HUDEP-2 (cell line): Measurements from ENCODE around the gene HTT.

Experiments
- DNase-seq, 76 experiments: peaks; one replicate each; lab custom pipeline; 2025; ENCODE audit not compliant: unreplicated experiment in 76 of 76; lab: John Stamatoyannopoulos, UW

Gene HTT

DNA sequence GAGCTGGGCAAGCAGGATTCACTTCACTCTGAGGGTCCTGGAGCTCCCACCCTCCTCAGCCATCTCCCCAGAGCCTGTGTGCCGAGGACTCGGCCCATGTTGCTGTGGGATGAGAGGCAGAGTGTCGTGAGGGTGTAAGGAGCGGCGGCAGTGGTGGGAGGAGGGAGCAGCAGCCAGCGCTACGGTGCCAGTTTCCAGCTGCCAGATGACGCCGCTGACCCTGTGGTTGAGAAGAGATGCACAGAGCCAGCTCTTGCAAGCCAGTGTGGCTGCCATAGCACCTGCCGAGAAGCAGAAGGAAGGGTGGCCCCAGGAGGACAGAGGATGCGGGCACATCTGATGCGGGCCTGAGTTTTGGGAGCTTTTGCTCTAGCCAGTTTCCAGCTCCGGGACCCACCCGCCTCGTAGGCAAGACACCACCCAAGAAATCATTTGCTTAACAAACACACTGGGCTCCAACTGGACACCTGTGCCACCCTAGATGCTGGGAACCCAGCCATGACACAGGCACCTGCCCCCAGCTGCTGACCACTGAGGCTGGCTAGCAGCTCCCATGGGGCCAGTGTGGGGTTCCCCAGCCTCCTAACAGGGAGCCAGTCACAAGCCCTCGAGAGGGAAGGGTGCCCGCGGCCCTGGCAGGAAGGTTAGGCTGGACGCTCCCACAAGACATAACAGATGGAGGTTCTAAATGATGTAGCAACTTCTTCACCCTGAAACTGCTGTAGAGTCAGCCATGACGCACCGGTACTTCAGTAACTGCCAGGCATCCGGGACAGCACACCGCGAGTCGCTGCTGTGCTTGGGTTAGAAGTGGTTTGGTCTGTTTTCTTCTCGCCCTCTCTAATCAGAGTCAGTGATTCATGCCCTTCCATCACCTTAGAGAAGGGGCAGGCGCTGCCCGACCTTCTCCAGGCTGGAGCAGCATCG lies 183.3 kb downstream of the HTT start:
- no peak for DNase-seq

DNA sequence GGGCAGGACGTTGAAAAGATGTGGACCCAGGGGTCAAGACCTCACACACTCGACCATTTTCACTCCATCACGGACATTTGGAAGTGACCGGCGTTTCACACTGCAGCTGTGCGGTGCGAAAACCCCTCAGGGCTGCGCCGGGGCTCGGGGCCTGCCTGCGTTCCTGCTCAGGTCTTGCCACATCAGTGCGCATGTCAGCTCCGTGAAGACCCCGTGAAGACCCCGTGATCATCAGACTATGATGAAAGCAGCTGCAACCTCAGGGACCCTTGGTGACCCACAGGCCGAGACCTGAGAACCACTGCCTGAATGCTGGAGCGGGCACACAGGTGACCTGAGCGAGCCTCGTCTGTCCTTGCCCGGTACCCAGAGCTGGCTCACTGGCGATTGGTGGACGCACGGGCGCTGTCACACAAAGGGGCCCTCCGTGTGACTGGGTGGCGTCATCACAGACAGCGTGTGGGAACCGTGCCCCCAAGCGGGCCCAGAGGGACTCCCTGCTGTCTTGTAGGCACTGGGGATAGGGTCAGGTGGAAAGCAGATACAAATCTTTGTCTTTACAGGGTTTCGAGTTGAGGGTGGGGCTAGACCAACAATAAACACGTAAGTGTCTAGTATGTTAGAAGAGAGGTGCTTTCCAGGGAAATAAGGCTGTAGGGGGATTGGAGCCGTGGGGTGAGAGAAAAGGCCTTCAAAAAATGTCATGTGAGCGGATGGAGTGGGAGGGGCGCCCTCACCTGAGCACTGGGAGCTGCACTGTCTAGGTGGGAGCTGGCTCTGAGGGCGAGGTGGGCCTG lies 187.1 kb downstream of the HTT start:
- DNase-seq, result no peak

DNA sequence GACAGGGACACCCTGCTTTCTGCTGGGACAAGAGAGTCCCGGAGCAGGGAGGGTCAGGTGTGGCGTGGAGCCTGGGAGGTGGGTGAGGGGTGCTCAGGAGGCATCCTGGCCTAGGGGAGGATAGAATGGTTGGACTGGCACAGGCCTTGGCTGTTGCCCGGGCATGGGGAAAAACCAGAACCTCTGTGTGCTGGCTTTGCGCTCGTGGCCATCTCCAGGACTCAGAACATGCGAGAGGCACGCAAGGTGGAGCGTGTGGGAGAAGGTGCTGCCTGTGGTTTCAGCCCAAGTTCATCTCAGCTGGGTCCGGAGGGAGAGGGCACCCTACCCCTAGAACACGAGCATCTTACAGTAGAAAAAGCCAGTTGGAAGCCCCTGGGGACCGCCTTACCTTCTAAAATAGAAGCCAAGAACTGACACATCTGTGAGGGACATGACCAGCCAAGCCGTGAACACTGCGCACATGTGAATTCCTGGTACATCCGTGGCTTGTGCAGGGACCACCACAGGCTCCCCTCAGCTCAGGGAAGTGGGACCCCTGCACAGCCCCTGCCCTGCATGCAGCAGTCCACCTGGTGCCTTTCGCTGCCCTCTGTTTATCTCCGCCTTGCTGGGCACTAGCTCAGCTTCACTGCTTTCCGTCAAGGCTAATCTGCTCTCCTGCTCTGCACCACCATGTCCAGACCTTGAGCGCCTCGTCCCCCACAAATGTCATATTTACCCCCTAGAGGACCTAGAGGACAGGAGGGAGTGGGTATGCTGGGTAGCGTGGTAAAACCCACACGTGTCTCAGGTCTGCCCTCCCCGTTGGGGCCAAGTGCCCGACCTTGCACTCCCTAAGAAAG lies 187.9 kb downstream of the HTT start:
- no peak for DNase-seq

DNA sequence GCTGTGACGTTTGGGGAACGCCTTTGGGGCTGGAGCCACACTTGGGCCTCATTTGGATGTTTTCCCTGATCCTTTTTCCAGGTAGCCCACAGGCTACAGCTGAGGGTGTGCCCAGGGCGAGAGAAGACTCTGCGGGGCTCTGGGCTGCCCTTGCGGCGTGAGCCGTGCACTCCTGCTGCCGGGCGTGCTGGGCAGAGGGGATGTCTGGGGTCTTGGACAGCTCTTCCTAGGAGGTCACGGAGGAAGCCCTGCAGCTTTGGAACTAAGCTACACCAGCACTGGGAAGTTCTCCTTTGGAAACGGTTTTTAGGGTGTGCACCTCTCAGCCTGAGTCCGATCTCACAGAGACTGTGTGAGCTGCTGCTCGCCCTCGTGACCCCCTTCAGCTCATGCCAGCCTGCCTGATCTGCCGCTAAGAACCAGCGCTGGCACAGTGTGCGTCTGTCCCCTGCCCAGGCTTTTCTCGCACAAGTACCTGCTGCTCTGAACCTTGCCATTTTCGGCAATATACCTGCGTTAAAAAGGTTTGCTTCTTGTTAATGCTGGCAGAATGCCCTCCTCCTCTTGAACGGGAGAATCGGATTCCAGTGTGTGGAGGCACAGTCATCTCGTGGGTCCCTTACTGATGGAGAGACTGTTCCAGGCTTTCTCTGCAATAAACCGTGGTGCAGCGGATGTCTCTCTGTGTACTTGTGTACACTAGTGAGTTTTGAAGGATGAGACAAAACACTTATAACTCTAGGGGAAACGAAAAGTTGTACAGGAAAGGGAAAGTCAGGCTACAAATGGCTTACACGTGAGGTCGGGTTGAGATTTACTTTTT lies 188.8 kb downstream of the HTT start:
- DNase-seq, result no peak

DNA sequence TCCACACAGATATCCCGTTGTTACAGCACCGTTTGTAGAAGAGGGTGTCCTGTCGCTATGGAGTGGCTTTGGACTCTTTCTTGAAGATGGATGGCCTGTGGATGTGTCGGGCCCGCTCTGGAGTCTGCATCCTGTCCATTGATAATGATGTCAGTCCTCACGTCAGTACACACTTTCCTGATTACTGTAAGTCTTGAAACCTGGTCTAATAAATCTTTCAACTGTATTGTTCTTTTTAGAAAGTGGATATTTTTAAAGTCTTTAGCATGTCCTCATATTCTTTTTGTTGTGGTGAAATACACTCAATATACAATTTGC lies 189.4 kb downstream of the HTT start:
- DNase-seq, result no peak

DNA sequence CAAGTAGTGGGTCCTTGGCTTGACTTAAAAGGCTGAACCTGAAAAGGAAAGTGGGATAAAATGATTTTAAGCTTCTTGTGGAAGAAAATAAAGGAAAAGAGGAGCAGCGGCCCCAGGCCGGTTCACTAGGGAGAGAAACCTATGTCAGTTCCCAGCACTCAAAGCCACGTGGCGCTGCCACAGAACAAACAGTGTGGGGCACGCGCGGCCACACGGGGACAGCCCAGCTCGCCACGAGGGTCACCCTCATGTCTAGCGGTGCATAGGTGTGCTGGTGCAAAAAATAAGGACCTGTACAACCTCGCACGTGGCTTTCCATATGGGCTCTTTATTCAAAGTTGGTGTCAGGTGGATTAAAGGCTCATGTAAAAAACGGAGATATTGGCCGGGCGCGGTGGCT lies 191.6 kb downstream of the HTT start:
- no peak for DNase-seq

DNA sequence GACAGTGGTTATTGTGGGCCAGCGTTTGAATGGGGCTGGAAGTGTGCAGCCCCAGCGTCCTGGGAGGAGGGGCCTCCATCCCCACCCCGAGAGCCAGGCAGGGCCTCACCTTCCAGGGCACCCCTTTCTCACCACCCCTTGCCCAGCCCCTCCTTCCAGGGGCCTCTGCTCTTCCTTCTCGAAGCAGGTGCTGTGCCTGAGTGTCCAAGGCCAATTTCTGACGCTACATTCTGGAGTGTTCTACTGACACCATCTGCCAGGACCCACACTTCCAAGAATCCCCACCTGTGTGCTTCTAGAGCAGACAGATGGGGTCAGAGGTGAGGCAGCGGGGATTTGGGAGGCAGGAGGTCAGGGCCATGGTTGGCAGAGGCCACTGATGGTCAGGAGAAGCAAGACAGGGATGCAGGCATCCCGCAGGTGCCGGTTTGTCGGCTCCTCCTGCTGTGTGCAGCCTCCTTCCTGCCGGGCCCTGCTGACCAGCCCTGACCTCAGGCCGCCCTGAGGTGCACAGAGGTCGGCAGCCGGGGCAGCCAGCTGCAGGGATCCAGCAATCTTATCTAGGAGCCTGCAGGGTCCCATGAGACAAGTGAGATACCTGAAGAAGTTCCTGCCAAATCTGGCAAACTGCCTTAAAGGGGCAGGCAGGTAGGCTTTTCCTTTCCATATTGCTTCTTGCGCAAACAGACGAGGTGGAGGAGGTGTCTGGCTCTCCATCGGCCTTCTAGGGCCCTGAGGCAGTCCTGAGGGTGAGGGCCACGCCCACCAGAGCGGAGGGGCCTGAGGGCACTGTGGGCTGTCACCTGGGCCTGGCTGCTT lies 193.3 kb downstream of the HTT start:
- DNase-seq, result no peak

DNA sequence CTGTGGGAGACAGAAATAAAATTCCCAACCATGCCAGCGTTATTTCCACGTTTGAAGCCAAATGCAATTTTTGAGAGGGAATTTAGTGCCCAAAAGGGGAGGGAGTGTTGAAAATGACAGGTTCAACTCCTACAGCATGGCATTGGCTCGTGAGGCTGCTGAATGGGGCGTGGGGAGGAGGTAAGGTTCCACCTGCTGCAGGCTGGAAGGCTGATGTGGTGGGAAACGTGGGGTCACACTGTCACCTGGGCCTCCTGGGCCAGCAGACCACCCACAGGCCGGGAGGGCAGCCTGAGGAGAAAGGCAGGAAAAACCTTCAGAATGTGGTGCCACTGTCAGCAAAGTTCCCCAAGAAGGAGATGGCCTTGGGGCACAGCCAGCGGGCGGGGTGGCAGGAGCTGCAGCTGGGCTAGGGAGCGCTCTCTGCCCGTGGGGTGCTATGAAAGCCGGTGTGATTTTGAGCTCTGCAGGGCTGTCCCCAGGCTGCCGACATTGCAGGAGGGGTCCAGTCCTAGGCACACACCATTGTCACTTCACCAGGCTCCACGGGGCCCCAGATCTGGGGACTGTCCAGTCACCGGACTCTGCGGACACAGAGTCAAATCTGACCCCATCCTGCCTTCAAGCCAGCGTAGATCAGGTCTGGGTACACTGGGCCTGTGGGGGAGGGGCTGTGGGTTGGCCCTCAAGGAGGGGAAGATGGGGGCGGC lies 194.1 kb downstream of the HTT start:
- DNase-seq, result no peak

DNA sequence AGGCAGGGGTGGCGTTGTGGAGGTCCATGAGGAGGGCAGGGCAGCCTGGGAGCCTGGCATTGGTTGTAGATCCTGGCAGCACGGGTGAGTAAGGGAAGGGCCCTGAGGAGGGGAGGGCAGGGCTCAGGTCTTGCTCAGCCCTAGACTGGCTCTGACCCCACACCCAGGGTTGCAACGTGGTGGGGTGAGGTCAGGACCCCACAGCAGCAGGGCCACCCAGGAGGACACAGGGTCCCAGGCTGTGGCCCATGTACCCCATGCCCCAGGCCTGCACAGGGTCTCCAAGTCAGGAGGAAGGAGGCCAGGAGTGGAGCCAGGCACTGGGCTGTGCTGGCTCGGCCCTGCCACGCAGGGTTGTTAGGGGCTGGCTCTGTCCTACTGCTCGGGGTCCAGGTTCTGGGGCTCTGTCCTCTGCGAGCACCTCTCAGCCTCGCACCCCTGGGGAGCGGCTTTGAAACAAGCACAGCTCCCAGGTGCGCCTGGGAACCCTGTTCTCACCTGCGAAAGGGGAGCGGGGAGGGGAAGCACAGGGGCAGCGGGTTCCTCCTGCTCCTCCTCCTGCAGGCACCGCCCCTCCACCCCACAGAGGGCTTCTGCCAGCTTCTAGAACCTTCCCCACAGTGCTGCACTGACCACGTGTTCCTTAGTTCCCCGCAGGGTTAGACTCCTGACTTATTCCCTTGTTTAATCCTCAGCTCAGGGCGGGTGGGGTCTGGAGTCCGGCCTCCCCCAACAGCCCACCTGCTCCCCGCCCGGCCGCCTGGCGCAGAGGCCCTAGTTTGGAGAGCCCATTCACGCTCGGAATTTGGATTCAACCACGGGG lies 194.8 kb downstream of the HTT start:
- no peak for DNase-seq

DNA sequence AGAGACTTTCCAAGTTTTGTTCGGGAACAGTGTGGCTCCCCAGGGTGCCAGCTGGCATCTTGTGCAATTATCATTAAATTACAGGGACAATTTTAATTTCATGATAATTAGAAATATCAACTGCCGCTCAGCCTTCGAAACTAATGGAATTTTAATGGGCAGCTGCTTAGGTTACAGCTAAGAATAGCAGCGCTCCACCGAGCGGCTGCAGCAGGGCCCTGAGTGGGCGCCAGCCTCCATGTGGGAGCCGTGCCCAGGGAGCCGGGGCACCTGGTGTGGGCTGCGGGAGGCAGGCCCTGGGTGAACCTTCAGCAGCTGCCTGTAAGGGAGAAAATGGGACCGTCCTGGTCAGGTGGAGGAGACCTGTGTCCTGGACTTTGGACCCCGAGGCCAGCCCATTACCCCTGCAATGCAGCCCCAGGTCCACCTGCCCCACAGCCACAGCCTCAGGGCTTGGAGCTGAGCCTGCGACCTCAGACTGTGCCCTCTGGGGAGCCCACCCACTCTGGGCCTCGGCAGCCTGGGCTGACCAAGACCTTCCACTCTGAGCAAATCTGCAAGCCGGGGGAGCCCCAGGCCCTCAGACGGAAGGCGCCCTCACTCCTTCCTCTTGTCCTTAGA lies 195.6 kb downstream of the HTT start:
- DNase-seq, result no peak

DNA sequence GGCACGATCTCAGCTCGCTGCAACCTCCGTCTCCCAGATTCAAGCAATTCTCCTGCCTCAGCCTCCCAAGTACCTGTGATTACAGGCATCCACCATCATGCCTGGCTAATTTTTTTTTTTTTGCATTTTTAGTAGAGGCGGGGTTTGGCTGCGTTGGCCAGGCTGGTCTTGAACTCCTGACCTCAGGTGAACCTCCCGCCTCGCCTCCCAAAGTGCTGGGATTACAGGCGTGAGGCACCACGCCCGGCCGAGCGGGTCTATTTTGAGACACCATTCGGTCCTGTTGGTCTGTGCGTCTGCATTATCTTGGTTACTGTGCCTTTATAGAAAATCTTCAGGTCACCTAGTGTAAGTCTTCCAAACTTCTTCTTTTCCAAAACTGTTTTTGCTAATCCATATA lies 196.7 kb downstream of the HTT start:
- no peak for DNase-seq

DNA sequence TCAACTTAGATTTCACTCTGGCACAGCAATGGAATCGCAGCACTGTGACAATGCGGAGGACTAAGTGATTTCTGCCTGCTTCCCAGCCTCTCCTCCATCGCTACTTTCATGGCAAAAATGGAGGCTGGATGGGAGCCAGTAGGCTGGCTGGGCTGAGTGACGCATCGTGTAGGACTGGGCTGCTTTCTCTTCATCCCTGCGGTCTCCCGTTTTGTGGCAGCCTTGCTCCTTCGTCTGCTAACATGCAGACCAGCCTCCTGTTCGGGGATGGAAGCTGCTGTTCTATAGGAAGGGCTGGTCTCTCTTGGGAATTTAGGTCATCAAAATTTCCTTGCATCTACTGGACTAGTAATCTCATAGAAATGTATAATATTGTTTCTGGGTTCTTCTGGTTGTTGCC lies 202.5 kb downstream of the HTT start:
- DNase-seq, result no peak

DNA sequence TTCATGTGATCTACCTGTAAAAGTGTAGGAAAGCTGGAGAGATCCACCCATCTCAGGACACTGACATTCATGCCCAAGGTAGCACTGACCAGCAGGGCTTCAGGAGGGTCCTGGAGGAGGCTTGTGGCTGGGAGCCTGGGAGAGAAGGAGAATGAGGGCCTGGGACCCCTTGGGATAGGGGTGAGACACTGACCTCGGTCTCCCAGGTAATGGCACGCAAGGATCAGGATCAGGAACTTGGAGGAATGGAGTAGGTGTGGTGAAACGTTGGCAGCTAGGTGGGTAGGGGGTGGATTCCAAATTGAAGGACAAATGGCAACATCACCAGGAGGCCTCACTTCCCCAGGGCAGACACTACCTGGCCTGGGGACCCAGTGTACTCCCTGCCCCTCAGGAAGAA lies 206.0 kb downstream of the HTT start:
- no peak for DNase-seq

DNA sequence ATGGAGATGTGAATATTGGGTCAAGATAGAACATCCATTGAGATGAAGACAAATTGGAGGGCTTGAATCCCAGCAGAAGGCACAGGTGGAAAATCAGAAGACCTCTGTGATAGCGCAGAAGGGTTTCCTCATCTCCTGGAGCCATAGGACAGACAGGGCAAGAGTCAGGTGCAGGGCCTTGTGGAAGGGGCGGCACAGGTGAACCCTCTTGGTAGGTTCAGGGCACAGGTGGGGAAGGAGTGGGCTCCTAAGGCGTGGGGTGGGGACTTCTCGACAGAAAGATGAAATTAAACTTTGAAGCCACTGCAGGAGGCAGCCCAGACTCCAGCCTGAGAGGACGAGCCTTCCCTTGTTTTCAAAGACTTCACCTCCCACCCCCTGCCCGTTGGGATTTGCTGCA lies 209.0 kb downstream of the HTT start:
- DNase-seq, result no peak

DNA sequence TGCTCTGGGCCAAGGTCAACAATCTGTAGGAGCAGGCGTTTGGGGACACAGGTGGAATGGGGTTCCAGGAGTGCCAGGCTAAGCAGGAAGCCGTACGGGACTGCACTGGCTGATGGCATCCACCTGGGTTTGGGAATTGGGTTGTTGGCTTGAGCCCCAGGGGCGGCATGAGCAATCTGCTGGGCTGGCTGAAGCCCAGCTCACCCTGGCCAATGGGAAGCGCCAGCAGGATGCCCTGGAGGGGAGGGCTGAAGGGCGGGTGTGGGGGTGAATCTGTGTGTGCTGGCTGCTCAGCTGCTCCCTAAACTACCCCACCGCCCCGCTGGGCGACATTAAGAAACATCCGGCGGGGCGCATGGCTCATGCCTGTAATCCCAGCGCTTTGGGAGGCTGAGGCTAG lies 209.4 kb downstream of the HTT start:
- no peak for DNase-seq

DNA sequence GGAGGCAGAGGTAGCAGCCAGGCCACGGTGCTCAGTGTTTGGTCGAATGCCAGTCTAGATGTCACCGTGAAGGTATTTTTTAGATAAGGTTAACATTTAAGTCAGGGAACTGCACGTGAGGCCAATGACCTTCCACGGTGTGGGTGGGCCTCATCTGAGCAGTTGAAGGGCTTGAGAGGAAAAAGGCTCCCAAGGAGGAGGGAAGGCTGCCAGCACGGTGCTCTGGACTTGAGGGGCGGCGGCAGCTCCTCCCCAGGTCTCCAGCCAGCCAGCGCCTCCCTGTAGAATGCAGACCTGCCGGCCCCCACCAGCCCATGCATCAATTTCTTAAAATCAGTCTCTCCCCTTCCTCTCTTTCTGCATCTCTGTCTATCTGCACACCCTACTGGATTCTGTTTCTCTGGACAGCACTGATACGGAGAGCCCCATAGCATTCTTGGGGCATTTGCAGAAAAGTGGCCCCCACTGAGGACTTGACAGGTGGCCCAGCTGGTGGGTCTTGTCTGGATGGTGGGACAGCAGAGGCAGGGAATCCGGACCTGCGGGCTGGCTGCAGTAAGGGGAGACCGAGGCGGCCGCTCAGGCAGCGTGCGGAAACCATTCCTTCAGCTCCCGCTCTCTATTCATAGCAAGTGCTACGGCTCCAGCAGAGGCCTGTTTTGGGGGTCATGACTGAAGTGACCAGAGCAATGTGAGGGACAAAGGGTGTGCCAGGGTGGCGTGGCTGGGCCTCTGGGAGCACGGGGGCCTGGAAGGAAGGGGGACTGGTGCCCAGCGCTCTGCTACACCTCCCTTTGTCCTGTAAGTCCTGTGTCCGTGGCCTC lies 210.5 kb downstream of the HTT start:
- DNase-seq, result no peak
